Omental fat pad (tissue), 4 donors: Measurements from ENCODE around the gene RPL35. TPM values are rescaled to one million over a fixed set of nuclear protein-coding genes. Genes with fewer than 3 reads are reported as not detected.

Experiments used
- ATAC-seq: fragments of 150-250 bp; one replicate; pipeline ENCODE4 v1.9.1; 2016; ENCODE audit warnings: mild to moderate bottlenecking, moderate library complexity; ENCODE audit not compliant: low FRiP score
- DNase-seq: peaks from one replicate; pipeline ENCODE4 v3.0.0-alpha.2; 2019; ENCODE audit warnings: low spot score
- total RNA-seq, 4 donors: library from RNA; depleted of rRNA; stranded (reverse); fragments of >200 nt; gene quantifications; one replicate each; pipeline ENCODE4 v1.1.0, GENCODE V29; 2016
- TF ChIP-seq, protein P1 (sequence below), 3 donors: fragments of 450-650 bp; IDR thresholded peaks; one replicate each; pipeline ENCODE4 v1.5.1; 2016 to 2017; ENCODE audit warnings: antibody characterized with exemption in 3 of 3, mild to moderate bottlenecking in 3 of 3, moderate library complexity in 2 of 3

Gene RPL35
- total RNA-seq, 4 donors from 2014 or later: 1,657 to 2,235 (median 2,199) TPM

DNA sequence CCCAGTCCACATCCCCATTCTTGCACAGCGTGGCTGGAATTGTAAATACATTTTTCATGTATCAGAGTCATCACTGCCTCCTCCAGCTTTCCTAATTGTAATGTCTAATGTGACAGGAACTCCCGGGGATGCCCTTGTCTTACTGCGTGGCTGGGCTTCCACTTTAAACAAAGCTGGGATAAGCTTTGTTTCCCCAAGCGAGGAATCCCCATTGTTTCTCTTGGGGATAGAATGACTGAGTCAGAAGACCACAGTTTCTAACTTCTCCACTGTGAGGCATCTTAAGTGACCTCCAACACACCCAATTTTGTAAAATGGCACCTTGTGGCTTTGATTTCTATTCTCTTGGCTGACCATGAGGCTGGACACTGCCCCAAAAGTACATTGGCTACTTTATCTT is 22.6 kb upstream of the RPL35 start:
- ATAC-seq (no peak), DNase-seq (no peak)
- TF ChIP-seq, protein P1, sequence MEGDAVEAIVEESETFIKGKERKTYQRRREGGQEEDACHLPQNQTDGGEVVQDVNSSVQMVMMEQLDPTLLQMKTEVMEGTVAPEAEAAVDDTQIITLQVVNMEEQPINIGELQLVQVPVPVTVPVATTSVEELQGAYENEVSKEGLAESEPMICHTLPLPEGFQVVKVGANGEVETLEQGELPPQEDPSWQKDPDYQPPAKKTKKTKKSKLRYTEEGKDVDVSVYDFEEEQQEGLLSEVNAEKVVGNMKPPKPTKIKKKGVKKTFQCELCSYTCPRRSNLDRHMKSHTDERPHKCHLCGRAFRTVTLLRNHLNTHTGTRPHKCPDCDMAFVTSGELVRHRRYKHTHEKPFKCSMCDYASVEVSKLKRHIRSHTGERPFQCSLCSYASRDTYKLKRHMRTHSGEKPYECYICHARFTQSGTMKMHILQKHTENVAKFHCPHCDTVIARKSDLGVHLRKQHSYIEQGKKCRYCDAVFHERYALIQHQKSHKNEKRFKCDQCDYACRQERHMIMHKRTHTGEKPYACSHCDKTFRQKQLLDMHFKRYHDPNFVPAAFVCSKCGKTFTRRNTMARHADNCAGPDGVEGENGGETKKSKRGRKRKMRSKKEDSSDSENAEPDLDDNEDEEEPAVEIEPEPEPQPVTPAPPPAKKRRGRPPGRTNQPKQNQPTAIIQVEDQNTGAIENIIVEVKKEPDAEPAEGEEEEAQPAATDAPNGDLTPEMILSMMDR (IDR thresholded peaks at IDR 0.05): no peak

DNA sequence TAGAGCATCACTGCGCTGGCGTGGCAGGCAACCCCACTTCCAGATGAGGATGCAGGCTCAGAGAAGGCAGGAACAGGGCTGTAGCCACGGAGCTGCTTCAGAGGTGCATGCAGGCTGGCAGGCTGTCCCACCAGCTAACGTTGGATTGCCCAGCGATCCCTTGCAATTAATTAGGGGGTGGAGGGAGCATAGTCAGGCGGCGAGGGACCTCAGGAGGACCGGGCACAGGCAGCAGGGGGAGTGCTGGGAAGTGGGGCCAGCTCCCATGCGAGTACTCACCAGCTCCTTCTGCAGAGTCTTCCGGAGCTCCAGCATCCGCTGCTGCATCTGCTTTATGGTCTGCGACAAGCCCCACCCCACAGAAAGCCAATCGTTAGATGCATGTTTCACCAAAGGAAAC is 20.5 kb upstream of the RPL35 start:
- ATAC-seq: no peak
- no peak for DNase-seq
- TF ChIP-seq, protein P1 (IDR thresholded peaks at IDR 0.05): no peak

DNA sequence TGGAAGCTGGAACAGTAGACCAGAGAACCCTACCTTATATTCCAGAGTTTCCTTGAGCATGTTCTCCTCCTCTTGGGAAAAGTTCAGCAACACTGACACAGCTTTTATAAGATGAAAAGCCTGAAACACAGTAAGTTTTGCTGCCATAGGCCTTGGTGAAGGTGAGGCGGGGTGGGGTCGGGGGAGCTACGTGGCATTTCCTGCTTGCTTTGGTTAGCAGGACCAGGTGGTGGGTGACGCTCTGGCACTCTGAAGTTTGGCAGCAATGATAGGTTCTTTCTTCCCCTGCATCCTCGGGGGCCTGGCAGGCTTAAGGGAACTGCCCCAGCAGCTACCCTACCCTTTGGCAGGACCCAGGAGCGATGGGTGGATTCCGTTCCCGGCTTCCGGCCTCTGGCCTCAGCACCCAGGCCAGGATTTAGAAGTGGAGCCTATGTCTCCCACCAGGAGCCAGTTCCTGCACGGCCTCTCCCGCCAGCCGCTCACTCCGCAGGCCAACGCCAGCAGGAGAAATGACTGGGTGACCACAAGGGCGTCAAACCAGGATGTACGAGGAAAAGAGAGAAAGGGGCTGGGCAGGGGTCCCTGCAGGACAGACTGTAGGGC is 19.5 kb upstream of the RPL35 start:
- ATAC-seq: no peak
- DNase-seq: no peak
- TF ChIP-seq, protein P1 (IDR thresholded peaks at IDR 0.05): no peak

DNA sequence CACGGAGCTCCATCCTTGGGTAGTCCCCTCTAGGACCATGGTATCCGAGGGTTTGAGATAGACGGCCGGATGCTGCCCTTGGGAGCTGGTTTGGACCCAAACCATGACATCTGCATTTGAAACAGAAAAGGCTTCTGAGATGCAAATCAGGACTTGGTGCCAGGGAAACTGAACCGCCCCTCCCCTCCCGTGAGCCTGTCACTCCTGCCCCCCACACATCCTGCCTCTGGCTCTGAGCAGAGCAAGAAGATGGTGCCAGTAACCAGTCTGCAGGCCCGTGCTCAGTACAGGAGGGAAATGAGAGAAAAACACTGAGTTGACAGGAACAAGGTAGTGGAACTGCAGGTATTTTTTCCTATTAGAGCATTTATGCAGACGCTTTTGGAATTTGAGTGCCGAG is 18.7 kb upstream of the RPL35 start:
- TF ChIP-seq, protein P1 (IDR thresholded peaks at IDR 0.05): no peak
- ATAC-seq (no peak), DNase-seq (no peak)

DNA sequence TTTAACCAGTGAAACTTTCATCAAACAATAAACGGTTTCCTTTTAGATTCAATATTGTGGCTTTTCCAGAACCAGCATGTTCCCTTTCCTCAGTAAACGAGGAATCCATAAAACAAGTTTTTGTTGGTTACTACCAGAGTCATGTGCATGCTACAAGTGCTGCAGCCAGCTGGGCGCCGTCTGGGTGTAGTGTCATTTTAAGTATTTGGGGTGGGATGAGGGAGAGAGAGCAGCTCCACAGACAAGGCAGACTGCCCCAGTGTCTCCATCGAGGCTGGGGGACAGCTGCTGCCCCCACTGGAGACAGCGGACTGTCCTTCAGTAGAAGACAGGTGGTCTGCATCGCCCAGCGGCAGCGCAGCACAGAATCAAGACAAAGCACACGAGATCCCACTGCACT is 17.5 kb upstream of the RPL35 start:
- TF ChIP-seq, protein P1 (IDR thresholded peaks at IDR 0.05): no peak
- no peak for ATAC-seq
- DNase-seq: no peak

DNA sequence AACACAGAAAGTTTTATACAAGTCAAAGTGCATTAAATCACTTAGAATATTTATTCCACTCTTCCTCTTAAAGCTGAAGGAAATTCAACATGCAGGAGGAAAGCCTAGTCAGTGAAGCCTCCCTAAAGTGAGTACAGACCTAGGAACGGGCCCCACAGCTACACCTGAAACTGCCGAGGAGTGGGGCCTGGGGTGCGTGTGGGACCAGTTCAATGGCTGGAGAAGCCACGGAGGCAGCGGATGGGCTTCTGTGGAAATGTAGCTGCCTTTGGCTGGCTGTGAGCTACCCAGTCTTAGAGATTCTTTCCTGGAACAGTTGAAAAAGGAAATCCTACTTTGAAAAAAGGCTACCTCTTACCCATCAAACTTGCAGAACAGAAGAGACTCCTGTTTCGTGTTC is 16.8 kb upstream of the RPL35 start:
- ATAC-seq (no peak), DNase-seq (no peak)
- TF ChIP-seq, protein P1 (IDR thresholded peaks at IDR 0.05): no peak

DNA sequence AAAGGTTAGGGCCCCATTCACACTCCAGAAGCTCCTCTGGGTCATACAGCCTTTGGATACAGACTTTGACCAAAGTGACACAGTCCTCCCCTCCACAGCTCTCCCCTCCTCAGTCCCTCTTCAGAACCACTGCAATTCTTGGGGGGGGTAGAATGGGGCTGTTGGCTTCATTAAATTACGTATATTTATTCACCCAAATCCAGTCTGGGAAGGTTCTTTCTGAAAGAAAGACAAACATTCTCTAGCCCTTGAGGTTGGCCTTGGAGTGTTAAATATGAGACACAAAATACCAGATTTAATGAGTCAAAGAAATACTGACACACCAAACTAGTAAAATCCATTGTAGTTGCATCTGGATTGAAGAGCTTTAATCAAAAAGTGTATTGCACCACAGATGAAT is 16.3 kb upstream of the RPL35 start:
- ATAC-seq: no peak
- no peak for DNase-seq
- TF ChIP-seq, protein P1 (IDR thresholded peaks at IDR 0.05): no peak
